GM23338 (cell line): Measurements from ENCODE around the gene SIRPA. TPM values are rescaled to one million over a fixed set of nuclear protein-coding genes. Genes with fewer than 3 reads are reported as not detected.

ENCODE experiments used
- ATAC-seq: fragments of 200-7000 bp; cut with Tn5 transposase; 3 replicates; pipeline ENCODE4 v1.9.1; 2020
- DNase-seq: peaks from one replicate; pipeline ENCODE4 v3.0.0-alpha.2; 2015; ENCODE audit warnings: low spot score
- H2AFZ ChIP-seq: fragments of 200-600 bp; sonication (generic); 2 replicates; pipeline ENCODE4 v1.8.0; 2016; ENCODE audit warnings: antibody characterized with exemption, mild to moderate bottlenecking, moderate library complexity
- H3F3A ChIP-seq: fragments of 200-600 bp; sonication (generic); replicated peaks from 2 replicates; pipeline ENCODE4 v1.8.0; 2017; ENCODE audit warnings: antibody characterized with exemption, mixed run types, low read depth
- H3K27ac ChIP-seq: fragments of 200-600 bp; sonication (generic); 2 replicates; pipeline ENCODE4 v1.6.1; 2016; ENCODE audit warnings: low read depth
- H3K27me3 ChIP-seq: fragments of 200-600 bp; sonication (generic); 2 replicates; pipeline ENCODE4 v1.8.0; 2016; ENCODE audit warnings: mild to moderate bottlenecking, mixed run types, moderate library complexity; ENCODE audit not compliant: insufficient read depth
- H3K36me3 ChIP-seq: fragments of 200-600 bp; sonication (generic); 2 replicates; pipeline ENCODE4 v1.8.0; 2016; ENCODE audit warnings: mild to moderate bottlenecking; ENCODE audit not compliant: insufficient read depth
- H3K4me1 ChIP-seq: fragments of 200-600 bp; sonication (generic); 2 replicates; pipeline ENCODE4 v1.8.0; 2016; ENCODE audit warnings: mild to moderate bottlenecking, moderate library complexity; ENCODE audit not compliant: insufficient read depth
- H3K4me2 ChIP-seq: fragments of 200-600 bp; sonication (generic); 2 replicates; pipeline ENCODE4 v1.7.1; 2017; ENCODE audit warnings: mixed run types
- H3K4me3 ChIP-seq: fragments of 200-600 bp; sonication (generic); 2 replicates; pipeline ENCODE4 v1.6.1; 2016; ENCODE audit warnings: mixed run types
- H3K79me2 ChIP-seq: fragments of 200-600 bp; sonication (generic); replicated peaks from 2 replicates; pipeline ENCODE4 v1.8.0; 2017; ENCODE audit warnings: mild to moderate bottlenecking; ENCODE audit not compliant: insufficient read depth
- H3K9me2 ChIP-seq: fragments of 200-600 bp; sonication (generic); 2 replicates; pipeline ENCODE4 v1.8.0; 2017; ENCODE audit not compliant: insufficient read depth
- H4K20me1 ChIP-seq: fragments of 200-600 bp; sonication (generic); replicated peaks from 2 replicates; pipeline ENCODE4 v1.8.0; 2017; ENCODE audit warnings: mild to moderate bottlenecking; ENCODE audit not compliant: insufficient read depth
- H3K27ac Mint-ChIP-seq: 2 replicates; pipeline ENCODE4 v1.8.0; 2020; ENCODE audit warnings: inconsistent platforms, mild to moderate bottlenecking, moderate library complexity, mixed read lengths
- H3K27me3 Mint-ChIP-seq: 3 replicates; pipeline ENCODE4 v1.8.0; 2022; ENCODE audit warnings: low read depth, mild to moderate bottlenecking, moderate library complexity, mixed read lengths, inconsistent platforms; ENCODE audit not compliant: insufficient read depth, poor library complexity
- H3K36me3 Mint-ChIP-seq: 3 replicates; pipeline ENCODE4 v1.8.0; 2021; ENCODE audit warnings: low read depth, mild to moderate bottlenecking, inconsistent platforms, moderate library complexity, mixed read lengths
- H3K4me1 Mint-ChIP-seq: 3 replicates; pipeline ENCODE4 v1.8.0; 2020; ENCODE audit warnings: mild to moderate bottlenecking, inconsistent platforms, mixed read lengths
- H3K4me3 Mint-ChIP-seq: 3 replicates; pipeline ENCODE4 v1.8.0; 2021; ENCODE audit warnings: moderate library complexity, mild to moderate bottlenecking, inconsistent platforms, mixed read lengths
- H3K9me3 Mint-ChIP-seq: 3 replicates; pipeline ENCODE4 v1.8.0; 2020; ENCODE audit warnings: moderate library complexity, mild to moderate bottlenecking, inconsistent platforms, mixed read lengths
- CREB1 ChIP-seq: fragments of 250-450 bp; sonication (Bioruptor Pico); IDR thresholded peaks from 2 replicates; pipeline ENCODE4 v1.5.0; 2020; ENCODE audit warnings: low read depth, mild to moderate bottlenecking, moderate library complexity
- CTCF ChIP-seq, 2 experiments: fragments of 200-600 bp in 1 of 2; sonication (generic) in 1 of 2; conservative IDR thresholded peaks; 2 replicates each; pipeline versions ENCODE4 v1.5.1 to v1.6.1; 2016 to 2017; ENCODE audit warnings: antibody characterized with exemption in 2 of 2, low read depth in 2 of 2, mild to moderate bottlenecking in 2 of 2, moderate library complexity in 1 of 2
- EZH2 ChIP-seq: fragments of 200-600 bp; sonication (generic); IDR thresholded peaks from one replicate; pipeline ENCODE4 v1.8.0; 2017; ENCODE audit warnings: antibody characterized with exemption, mild to moderate bottlenecking, low read depth; ENCODE audit not compliant: unreplicated experiment
- EZH2phosphoT487 ChIP-seq: fragments of 200-600 bp; sonication (generic); IDR thresholded peaks from one replicate; pipeline ENCODE4 v1.8.1; 2018; ENCODE audit warnings: antibody characterized with exemption; ENCODE audit not compliant: unreplicated experiment
- JUNB ChIP-seq: IDR thresholded peaks from one replicate; pipeline ENCODE4 v1.6.1; 2016; ENCODE audit warnings: antibody characterized with exemption; ENCODE audit not compliant: unreplicated experiment
- NANOG ChIP-seq: IDR thresholded peaks from 2 replicates; pipeline ENCODE4 v1.6.1; 2016; ENCODE audit warnings: antibody characterized with exemption, borderline replicate concordance
- POLR2AphosphoS5 ChIP-seq: IDR thresholded peaks from 2 replicates; pipeline ENCODE4 v1.6.1; 2016; ENCODE audit warnings: antibody characterized with exemption, low read depth
- REST ChIP-seq: IDR thresholded peaks from one replicate; pipeline ENCODE4 v1.6.1; 2018; ENCODE audit warnings: antibody characterized with exemption; ENCODE audit not compliant: unreplicated experiment
- STAT1 ChIP-seq: IDR thresholded peaks from one replicate; pipeline ENCODE4 v1.6.1; 2016; ENCODE audit warnings: antibody characterized with exemption; ENCODE audit not compliant: unreplicated experiment
- ZNF114 ChIP-seq: fragments of 250-450 bp; sonication (Bioruptor Pico); IDR thresholded peaks from 2 replicates; pipeline ENCODE4 v1.5.0; 2020; ENCODE audit warnings: mild to moderate bottlenecking, moderate library complexity
- ZNF331 ChIP-seq: fragments of 250-450 bp; sonication (Bioruptor Pico); IDR thresholded peaks from 2 replicates; pipeline ENCODE4 v1.5.0; 2020; ENCODE audit warnings: low read depth, mild to moderate bottlenecking, moderate library complexity
- polyA plus RNA-seq: library from polyadenylated mRNA; unstranded; fragments of >200 nt; fragmentation: Nextera tagmentation; extraction: Ambion mirVana; gene quantifications from 2 replicates; pipeline ENCODE4 v1.2.1, GENCODE V29; 2016
- total RNA-seq: library from RNA; depleted of rRNA; stranded (reverse); fragments of >200 nt; shearing (Covaris generic); gene quantifications from 2 replicates; pipeline ENCODE4 v1.2.3, GENCODE V29; 2014
- TF ChIP-seq, protein P1 (sequence below): IDR thresholded peaks from 2 replicates; pipeline ENCODE4 v1.6.1; 2016; ENCODE audit warnings: antibody characterized with exemption
- TF ChIP-seq, protein P2 (sequence below): fragments of 250-450 bp; sonication (Bioruptor Pico); IDR thresholded peaks from 2 replicates; pipeline ENCODE4 v1.5.0; 2020; ENCODE audit warnings: mild to moderate bottlenecking, moderate library complexity

The SIRPA gene
- total and polyA plus RNA-seq, 2 experiments from 2014 or later: 1.2 to 2.9 TPM

- no peak overlapping the region for H3K4me3 ChIP-seq
- H3K27ac ChIP-seq: no peak overlapping the region
- no peaks in the 10 kb centered on the region for H3K79me2 ChIP-seq
- no peak for TF ChIP-seq ZNF114 (CRISPR knock-in tag)
- no peak for TF ChIP-seq POLR2AphosphoS5
- TF ChIP-seq STAT1: no peak
- no peak for TF ChIP-seq CTCF (conservative IDR thresholded peaks at IDR 0.05; ENCODE audit: low read depth in 2 of 2)
- no peak for TF ChIP-seq JUNB
- no peak for TF ChIP-seq ZNF331 (CRISPR knock-in tag)
- no peak for TF ChIP-seq CREB1 (CRISPR knock-in tag)
- no peak for TF ChIP-seq NANOG
- no peak for TF ChIP-seq EZH2
- no peak for TF ChIP-seq EZH2phosphoT487
- TF ChIP-seq, protein P1, sequence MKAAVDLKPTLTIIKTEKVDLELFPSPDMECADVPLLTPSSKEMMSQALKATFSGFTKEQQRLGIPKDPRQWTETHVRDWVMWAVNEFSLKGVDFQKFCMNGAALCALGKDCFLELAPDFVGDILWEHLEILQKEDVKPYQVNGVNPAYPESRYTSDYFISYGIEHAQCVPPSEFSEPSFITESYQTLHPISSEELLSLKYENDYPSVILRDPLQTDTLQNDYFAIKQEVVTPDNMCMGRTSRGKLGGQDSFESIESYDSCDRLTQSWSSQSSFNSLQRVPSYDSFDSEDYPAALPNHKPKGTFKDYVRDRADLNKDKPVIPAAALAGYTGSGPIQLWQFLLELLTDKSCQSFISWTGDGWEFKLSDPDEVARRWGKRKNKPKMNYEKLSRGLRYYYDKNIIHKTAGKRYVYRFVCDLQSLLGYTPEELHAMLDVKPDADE: no peak
- TF ChIP-seq, protein P2, sequence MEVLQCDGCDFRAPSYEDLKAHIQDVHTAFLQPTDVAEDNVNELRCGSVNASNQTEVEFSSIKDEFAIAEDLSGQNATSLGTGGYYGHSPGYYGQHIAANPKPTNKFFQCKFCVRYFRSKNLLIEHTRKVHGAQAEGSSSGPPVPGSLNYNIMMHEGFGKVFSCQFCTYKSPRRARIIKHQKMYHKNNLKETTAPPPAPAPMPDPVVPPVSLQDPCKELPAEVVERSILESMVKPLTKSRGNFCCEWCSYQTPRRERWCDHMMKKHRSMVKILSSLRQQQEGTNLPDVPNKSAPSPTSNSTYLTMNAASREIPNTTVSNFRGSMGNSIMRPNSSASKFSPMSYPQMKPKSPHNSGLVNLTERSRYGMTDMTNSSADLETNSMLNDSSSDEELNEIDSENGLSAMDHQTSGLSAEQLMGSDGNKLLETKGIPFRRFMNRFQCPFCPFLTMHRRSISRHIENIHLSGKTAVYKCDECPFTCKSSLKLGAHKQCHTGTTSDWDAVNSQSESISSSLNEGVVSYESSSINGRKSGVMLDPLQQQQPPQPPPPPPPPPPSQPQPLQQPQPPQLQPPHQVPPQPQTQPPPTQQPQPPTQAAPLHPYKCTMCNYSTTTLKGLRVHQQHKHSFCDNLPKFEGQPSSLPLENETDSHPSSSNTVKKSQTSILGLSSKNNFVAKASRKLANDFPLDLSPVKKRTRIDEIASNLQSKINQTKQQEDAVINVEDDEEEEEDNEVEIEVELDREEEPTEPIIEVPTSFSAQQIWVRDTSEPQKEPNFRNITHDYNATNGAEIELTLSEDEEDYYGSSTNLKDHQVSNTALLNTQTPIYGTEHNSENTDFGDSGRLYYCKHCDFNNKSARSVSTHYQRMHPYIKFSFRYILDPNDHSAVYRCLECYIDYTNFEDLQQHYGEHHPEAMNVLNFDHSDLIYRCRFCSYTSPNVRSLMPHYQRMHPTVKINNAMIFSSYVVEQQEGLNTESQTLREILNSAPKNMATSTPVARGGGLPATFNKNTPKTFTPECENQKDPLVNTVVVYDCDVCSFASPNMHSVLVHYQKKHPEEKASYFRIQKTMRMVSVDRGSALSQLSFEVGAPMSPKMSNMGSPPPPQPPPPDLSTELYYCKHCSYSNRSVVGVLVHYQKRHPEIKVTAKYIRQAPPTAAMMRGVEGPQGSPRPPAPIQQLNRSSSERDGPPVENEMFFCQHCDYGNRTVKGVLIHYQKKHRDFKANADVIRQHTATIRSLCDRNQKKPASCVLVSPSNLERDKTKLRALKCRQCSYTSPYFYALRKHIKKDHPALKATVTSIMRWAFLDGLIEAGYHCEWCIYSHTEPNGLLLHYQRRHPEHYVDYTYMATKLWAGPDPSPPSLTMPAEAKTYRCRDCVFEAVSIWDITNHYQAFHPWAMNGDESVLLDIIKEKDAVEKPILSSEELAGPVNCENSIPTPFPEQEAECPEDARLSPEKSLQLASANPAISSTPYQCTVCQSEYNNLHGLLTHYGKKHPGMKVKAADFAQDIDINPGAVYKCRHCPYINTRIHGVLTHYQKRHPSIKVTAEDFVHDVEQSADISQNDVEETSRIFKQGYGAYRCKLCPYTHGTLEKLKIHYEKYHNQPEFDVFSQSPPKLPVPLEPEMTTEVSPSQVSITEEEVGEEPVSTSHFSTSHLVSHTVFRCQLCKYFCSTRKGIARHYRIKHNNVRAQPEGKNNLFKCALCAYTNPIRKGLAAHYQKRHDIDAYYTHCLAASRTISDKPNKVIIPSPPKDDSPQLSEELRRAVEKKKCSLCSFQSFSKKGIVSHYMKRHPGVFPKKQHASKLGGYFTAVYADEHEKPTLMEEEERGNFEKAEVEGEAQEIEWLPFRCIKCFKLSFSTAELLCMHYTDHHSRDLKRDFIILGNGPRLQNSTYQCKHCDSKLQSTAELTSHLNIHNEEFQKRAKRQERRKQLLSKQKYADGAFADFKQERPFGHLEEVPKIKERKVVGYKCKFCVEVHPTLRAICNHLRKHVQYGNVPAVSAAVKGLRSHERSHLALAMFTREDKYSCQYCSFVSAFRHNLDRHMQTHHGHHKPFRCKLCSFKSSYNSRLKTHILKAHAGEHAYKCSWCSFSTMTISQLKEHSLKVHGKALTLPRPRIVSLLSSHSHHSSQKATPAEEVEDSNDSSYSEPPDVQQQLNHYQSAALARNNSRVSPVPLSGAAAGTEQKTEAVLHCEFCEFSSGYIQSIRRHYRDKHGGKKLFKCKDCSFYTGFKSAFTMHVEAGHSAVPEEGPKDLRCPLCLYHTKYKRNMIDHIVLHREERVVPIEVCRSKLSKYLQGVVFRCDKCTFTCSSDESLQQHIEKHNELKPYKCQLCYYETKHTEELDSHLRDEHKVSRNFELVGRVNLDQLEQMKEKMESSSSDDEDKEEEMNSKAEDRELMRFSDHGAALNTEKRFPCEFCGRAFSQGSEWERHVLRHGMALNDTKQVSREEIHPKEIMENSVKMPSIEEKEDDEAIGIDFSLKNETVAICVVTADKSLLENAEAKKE: no peak
- no peak for TF ChIP-seq REST
- Mint-ChIP-seq H3K4me3 (peak overlapping the region; percentile 11; the same call in 1 of the 3 replicates), H3K9me3 (no peaks in the 10 kb centered on the region), H3K4me1 (peaks cover 74% of the 10 kb centered on the region), H3K36me3 (no peaks in the 10 kb centered on the region), H3K27ac (no peak overlapping the region), H3K27me3 (peaks cover 18% of the 10 kb centered on the region)
- peaks cover 43% of the 10 kb centered on the region for H3K4me1 ChIP-seq
- H3K9me2 ChIP-seq: no peaks in the 10 kb centered on the region
- DNase-seq: no peak
- H3K4me2 ChIP-seq: no peak overlapping the region
- H3K27me3 ChIP-seq: peaks cover 15% of the 10 kb centered on the region
- H4K20me1 ChIP-seq: no peaks in the 10 kb centered on the region
- no peak for ATAC-seq
- no peak overlapping the region for H2AFZ ChIP-seq
- H3K36me3 ChIP-seq: no peaks in the 10 kb centered on the region
- peaks cover 10% of the 10 kb centered on the region; the same call in 1 of the 2 replicates for H3F3A ChIP-seq
Measured at GRCh38 chr20:1951436-1952115, 56.4 kb downstream of the SIRPA start.
